KOPT-K1 (cell line): ENCODE data around the gene SLC35F3.
A peak's percentile ranks its signal among the peaks of the same experiment; 100 is the strongest.
"Not testable (repeated sequence)": the region's sequence is repeated elsewhere in the genome, so short reads cannot be mapped to it uniquely, and the experiment has no call there.

Source experiments
- H3K27ac ChIP-seq: fragments of 200-600 bp; sonication (generic); 2 replicates; pipeline ENCODE4 v1.5.1; 2016; ENCODE audit warnings: antibody characterized with exemption, mild to moderate bottlenecking, low read depth, low read length; ENCODE audit not compliant: poor library complexity, severe bottlenecking
- H3K36me3 ChIP-seq: fragments of 200-600 bp; sonication (generic); 2 replicates; pipeline ENCODE4 v1.5.1; 2017; ENCODE audit warnings: antibody characterized with exemption, mild to moderate bottlenecking, low read length, moderate library complexity; ENCODE audit not compliant: insufficient read depth
- H3K9me3 ChIP-seq: fragments of 200-600 bp; sonication (generic); 2 replicates; pipeline ENCODE4 v1.5.1; 2017; ENCODE audit warnings: antibody characterized with exemption, low read length, mild to moderate bottlenecking; ENCODE audit not compliant: insufficient read depth, poor library complexity, severe bottlenecking

Gene SLC35F3

DNA sequence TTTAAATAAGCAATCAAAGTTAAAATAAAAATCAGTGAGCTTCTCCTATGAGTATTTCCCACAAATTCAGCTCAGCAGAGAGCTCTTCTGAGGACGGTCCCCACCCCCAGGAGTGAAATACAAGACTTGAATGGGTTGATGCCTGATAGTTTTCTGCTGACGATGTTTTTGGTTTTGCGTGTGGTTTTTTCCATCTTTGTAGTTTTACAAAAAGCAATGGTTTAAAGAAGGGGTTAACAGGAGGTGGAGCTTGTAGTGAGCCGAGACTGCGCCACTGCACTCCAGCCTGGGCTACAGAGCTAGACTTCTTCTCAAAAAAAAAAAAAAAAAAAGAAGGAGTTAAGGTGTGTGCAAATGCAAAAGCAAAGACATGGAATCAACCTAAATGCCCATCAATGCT lies 297.1 kb downstream of the SLC35F3 start:
- peaks cover 9% of the 10 kb centered on the region for H3K9me3 ChIP-seq
- no peak overlapping the region for H3K27ac ChIP-seq
- H3K36me3 ChIP-seq, result no peaks in the 10 kb centered on the region

- Histone ChIP-seq H3K27ac (no peak overlapping the region), H3K9me3 (peaks cover 4% of the 10 kb centered on the region)
Observed at GRCh38 chr1:234205966-234206365, 301.5 kb downstream of the SLC35F3 start.

GRCh38 chr1:234206651-234207284 lies 302.3 kb downstream of the SLC35F3 start:
- no peak overlapping the region for H3K27ac ChIP-seq
- H3K9me3 ChIP-seq, result peaks cover 4% of the 10 kb centered on the region
- no peaks in the 10 kb centered on the region for H3K36me3 ChIP-seq

More at GRCh38 chr1:234205966-234206365, 301.5 kb downstream of the SLC35F3 start:
- H3K36me3 ChIP-seq, result no peaks in the 10 kb centered on the region

- Histone ChIP-seq H3K27ac (no peak overlapping the region), H3K9me3 (peaks cover 4% of the 10 kb centered on the region), H3K36me3 (no peaks in the 10 kb centered on the region)
Observed at GRCh38 chr1:234208351-234208750, 303.9 kb downstream of the SLC35F3 start.

GRCh38 chr1:234208791-234209190 lies 304.3 kb downstream of the SLC35F3 start:
- Histone ChIP-seq H3K36me3 (no peaks in the 10 kb centered on the region), H3K9me3 (peaks cover 4% of the 10 kb centered on the region), H3K27ac (no peak overlapping the region)

GRCh38 chr1:234210429-234210828 lies 306.0 kb downstream of the SLC35F3 start:
- not testable (repeated sequence) for H3K9me3 ChIP-seq, H3K27ac ChIP-seq, H3K36me3 ChIP-seq

GRCh38 chr1:234211855-234212254 lies 307.4 kb downstream of the SLC35F3 start:
- H3K36me3 ChIP-seq, H3K9me3 ChIP-seq, H3K27ac ChIP-seq: not testable (repeated sequence)

GRCh38 chr1:234212764-234213657 lies 308.5 kb downstream of the SLC35F3 start:
- no peak overlapping the region for H3K27ac ChIP-seq
- H3K9me3 ChIP-seq, result peaks cover 4% of the 10 kb centered on the region
- H3K36me3 ChIP-seq, result no peaks in the 10 kb centered on the region

DNA sequence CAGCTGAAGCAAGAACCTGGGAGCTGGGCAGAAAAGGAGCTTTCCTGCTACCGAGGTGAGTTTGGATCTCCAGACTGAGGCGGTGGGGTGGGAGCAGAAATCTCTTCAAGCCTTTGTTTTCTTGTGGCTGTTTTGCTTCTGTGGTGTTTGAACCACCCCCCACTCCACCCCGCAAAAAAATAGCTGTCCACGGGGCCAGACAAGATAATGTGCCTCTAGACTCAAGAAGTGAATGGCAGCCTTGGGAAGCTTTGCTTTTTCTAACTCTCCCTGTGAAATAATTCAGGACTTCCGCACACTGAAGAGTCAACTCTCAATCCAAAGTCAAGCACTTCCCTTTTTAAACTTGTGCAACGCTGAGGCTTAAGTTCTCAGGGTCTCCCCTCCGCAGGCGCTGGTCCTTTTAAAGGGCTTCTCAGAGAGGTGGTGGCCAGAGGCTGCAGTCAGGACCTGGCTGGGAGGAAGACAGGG lies 309.2 kb downstream of the SLC35F3 start:
- H3K9me3 ChIP-seq, result peaks cover 4% of the 10 kb centered on the region
- no peaks in the 10 kb centered on the region for H3K36me3 ChIP-seq
- H3K27ac ChIP-seq, result peak overlapping the region; percentile 4

DNA sequence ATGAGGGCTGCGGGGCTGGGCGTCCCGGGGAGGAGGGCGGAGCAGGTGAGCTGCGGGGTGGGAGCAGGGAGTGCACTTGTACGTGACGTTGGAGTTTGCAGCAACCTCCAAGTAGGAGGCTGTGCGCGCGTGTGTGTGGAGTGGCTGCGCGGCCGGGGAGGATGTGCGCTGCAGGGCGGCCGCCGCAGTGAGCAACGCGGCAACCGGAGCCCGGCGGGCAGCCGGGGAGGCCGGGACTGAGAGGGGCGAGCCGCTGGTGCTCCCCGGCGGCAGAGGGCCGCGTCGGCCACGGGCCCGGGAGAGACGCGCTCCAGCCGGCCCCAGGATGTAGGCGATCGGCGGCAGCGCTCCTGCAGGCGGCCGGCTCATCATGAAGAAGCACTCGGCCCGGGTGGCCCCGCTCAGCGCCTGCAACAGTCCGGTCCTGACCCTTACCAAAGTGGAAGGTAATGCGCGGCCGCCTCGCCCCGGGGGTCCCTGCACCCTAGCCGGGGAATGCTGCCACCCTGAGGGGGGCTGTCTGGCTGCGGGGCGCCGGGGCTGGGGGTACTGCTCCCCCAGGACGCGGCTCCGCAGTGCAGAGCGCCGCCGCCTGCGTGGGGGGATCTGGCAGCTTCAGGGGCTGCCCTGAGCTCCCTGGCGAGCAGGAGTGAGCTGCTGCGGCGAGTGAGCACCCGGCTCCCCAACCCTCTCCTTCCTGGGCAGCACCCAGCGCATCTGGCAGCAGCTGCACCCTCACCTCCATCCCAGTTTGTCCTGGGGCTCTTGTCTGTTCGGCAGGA lies 309.8 kb downstream of the SLC35F3 start:
- peak overlapping the region; percentile 4 for H3K27ac ChIP-seq
- H3K9me3 ChIP-seq, result peaks cover 3% of the 10 kb centered on the region
- H3K36me3 ChIP-seq, result no peaks in the 10 kb centered on the region

- Histone ChIP-seq H3K27ac (no peak overlapping the region), H3K36me3 (no peaks in the 10 kb centered on the region)
Observed at GRCh38 chr1:234214911-234215892, 310.7 kb downstream of the SLC35F3 start.

DNA sequence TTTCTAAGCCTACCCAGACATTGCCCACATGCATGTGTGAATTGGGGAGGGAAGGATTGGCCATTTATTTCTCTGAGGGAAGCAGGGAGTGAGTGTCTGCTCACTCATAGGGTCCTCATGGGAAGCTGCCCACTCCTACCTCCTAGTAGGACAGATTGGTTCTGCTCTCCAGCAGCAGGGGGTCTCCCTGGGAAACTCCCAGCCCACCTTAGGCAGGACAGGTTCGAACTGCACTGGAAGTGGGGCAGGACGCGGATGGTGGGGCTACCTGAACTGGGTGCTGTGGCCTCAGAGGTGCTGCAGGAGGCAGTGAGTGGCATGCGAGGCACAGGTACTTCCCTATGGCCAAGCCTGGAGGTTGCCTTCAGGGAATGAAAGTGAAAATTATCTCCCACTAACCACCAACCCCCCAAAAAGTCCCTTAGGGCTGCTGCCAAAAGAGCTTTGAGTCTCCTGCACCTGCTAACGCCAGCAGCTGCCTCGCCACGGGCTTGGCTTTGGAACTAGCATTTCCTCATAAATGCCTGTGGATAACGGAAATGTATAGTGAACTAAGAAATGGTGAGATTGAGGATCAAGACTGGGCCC lies 311.7 kb downstream of the SLC35F3 start:
- no peaks in the 10 kb centered on the region for H3K36me3 ChIP-seq
- H3K9me3 ChIP-seq, result no peaks in the 10 kb centered on the region
- H3K27ac ChIP-seq, result peak overlapping the region; percentile 32

More at GRCh38 chr1:234214911-234215892, 310.7 kb downstream of the SLC35F3 start:
- no peaks in the 10 kb centered on the region for H3K9me3 ChIP-seq

- peak overlapping the region; percentile 32 for H3K27ac ChIP-seq
- H3K9me3 ChIP-seq, result no peaks in the 10 kb centered on the region
- no peaks in the 10 kb centered on the region for H3K36me3 ChIP-seq
Observed at GRCh38 chr1:234217316-234217840, 312.9 kb downstream of the SLC35F3 start.
